A549 (cell line): ENCODE results near the gene CLEC19A.

Experiments used
- CTCF ChIP-seq: fragments of >200 bp; sonication (Bioruptor Twin); formaldehyde crosslinking; IDR thresholded peaks from 3 replicates; pipeline ENCODE4 v1.5.1; 2016
- EHMT2 ChIP-seq: fragments of 200-600 bp; sonication (generic); IDR thresholded peaks from 2 replicates; pipeline ENCODE4 v1.6.1; 2016; ENCODE audit warnings: antibody characterized with exemption, low read depth, mild to moderate bottlenecking, moderate library complexity
- ESRRA ChIP-seq: fragments of 150-350 bp; IDR thresholded peaks from 2 replicates; pipeline ENCODE4 v1.6.1; 2014; ENCODE audit warnings: mild to moderate bottlenecking, low read length, borderline replicate concordance
- KDM5A ChIP-seq: fragments of 200-600 bp; sonication (generic); IDR thresholded peaks from 2 replicates; pipeline ENCODE4 v1.6.1; 2016; ENCODE audit warnings: antibody characterized with exemption, mild to moderate bottlenecking
- MAX ChIP-seq: IDR thresholded peaks from 2 replicates; pipeline ENCODE4 v1.6.1; 2012
- POLR2A ChIP-seq: IDR thresholded peaks from 2 replicates; pipeline ENCODE4 v1.6.1; 2012; ENCODE audit warnings: mild to moderate bottlenecking, low read length

- TF ChIP-seq MAX (no peak), POLR2A (no peak), KDM5A (no peak), CTCF (no peak), ESRRA (no peak), EHMT2 (no peak)
Observed at GRCh38 chr16:19297454-19297853, 11.9 kb downstream of the CLEC19A start.
